Upper lobe of left lung (tissue), 6 donors: ENCODE results near the gene VAPA. TPM values are rescaled to one million over a fixed set of nuclear protein-coding genes. Genes with fewer than 3 reads are reported as not detected.

Source experiments
- ATAC-seq, 2 donors: fragments of 200-7000 bp; cut with Tn5 transposase; one replicate each; pipeline ENCODE4 v1.9.1; 2022; ENCODE audit warnings: mild to moderate bottlenecking in 2 of 2, moderate library complexity in 2 of 2; ENCODE audit not compliant: low FRiP score in 2 of 2
- DNase-seq, 2 donors: peaks; one replicate each; pipeline ENCODE4 v3.0.0-alpha.2; 2019 to 2020
- H3K27ac ChIP-seq, 4 donors: fragments of 200-600 bp; sonication (generic); one replicate each; pipeline ENCODE4 v1.5.1; 2016 to 2019
- H3K27me3 ChIP-seq, 4 donors: fragments of 200-600 bp; sonication (generic); one replicate each; pipeline ENCODE4 v1.5.1; 2017 to 2019
- H3K36me3 ChIP-seq, 4 donors: fragments of 200-600 bp; sonication (generic); one replicate each; pipeline ENCODE4 v1.5.1; 2016 to 2019
- H3K4me1 ChIP-seq, 4 donors: fragments of 200-600 bp; sonication (generic); one replicate each; pipeline ENCODE4 v1.5.1; 2018 to 2019
- H3K4me3 ChIP-seq, 4 donors: fragments of 200-600 bp; sonication (generic); one replicate each; pipeline ENCODE4 v1.5.1; 2017 to 2019; ENCODE audit warnings: mild to moderate bottlenecking in 2 of 4, moderate library complexity in 1 of 4
- H3K9me3 ChIP-seq, 4 donors: fragments of 200-600 bp; sonication (generic); one replicate each; pipeline ENCODE4 v1.5.1; 2018 to 2019
- EP300 ChIP-seq, 4 donors: sonication (generic); formaldehyde crosslinking; IDR thresholded peaks; one replicate each; pipeline ENCODE4 v1.5.1; 2017; ENCODE audit warnings: antibody characterized with exemption in 4 of 4, control low read depth in 2 of 4
- POLR2A ChIP-seq, 4 donors: fragments of 450-650 bp; IDR thresholded peaks; one replicate each; pipeline ENCODE4 v1.5.1; 2016 to 2017; ENCODE audit warnings: antibody characterized with exemption in 4 of 4, mild to moderate bottlenecking in 2 of 4
- POLR2AphosphoS5 ChIP-seq, 2 donors: sonication (generic); formaldehyde crosslinking; IDR thresholded peaks; one replicate each; pipeline ENCODE4 v1.5.1; 2017; ENCODE audit warnings: antibody characterized with exemption in 2 of 2
- WGBS, 2 donors: methylation state at CpG; one replicate each; pipeline ENCODE4 v1.1.5; 2017 to 2018; 5-methylcytosine and 5-hydroxymethylcytosine counted together
- total RNA-seq, 6 donors: library from RNA; depleted of rRNA in 4 of 6; stranded (reverse); fragments of >200 nt in 4 of 6; gene quantifications; one replicate each; pipeline versions ENCODE4 v1.1.0 to v1.2.1, GENCODE V29; 2016 to 2021
- TF ChIP-seq, protein P1 (sequence below), 6 experiments: fragments of 450-650 bp in 4 of 6; fragments of 200-600 bp in 2 of 6; sonication (generic) in 2 of 6; IDR thresholded peaks; one replicate each; pipeline ENCODE4 v1.5.1; 2016 to 2019; ENCODE audit warnings: antibody characterized with exemption in 6 of 6
- donor health status: DM: no; HTN: no; CAD: no; lungs with moderate emphysema.
- donor health status: DM: no; HTN: yes; CAD: no; lungs with severe emphysema.

Gene VAPA
- total RNA-seq, 6 donors from 2014 or later = 233 to 566 (median 285) TPM

DNA sequence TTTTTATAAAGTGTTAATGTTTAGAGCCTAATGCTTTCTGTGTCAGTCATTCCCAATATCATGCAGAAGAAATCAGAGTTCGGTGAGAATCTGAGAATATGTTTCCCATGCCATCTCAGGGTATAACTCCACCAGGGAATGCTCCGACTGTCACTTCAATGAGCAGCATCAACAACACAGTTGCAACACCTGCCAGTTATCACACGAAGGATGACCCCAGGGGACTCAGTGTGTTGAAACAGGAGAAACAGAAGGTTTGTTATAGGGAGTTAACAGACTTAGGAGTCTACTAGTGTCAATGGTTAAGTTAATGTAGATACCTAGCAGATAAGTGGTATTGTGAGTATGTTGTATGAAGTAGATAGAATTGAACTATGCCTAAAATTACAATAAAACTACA is 31.0 kb downstream of the VAPA start:
- 81 to 86% methylated on average over 3 of the region's 3 CpGs for WGBS, 2 donors
- no peak overlapping the region for H3K4me3 ChIP-seq
- H3K27ac ChIP-seq = no peak overlapping the region
- no peaks in the 10 kb centered on the region for H3K9me3 ChIP-seq
- H3K36me3 ChIP-seq = peaks cover 4 to 82% (median 31%) of the 10 kb centered on the region in 4 donors
- H3K4me1 ChIP-seq = peaks cover 0 to 6% (median 2%) of the 10 kb centered on the region in 4 donors
- no peak for ATAC-seq
- DNase-seq = no peak
- TF ChIP-seq, protein P1, sequence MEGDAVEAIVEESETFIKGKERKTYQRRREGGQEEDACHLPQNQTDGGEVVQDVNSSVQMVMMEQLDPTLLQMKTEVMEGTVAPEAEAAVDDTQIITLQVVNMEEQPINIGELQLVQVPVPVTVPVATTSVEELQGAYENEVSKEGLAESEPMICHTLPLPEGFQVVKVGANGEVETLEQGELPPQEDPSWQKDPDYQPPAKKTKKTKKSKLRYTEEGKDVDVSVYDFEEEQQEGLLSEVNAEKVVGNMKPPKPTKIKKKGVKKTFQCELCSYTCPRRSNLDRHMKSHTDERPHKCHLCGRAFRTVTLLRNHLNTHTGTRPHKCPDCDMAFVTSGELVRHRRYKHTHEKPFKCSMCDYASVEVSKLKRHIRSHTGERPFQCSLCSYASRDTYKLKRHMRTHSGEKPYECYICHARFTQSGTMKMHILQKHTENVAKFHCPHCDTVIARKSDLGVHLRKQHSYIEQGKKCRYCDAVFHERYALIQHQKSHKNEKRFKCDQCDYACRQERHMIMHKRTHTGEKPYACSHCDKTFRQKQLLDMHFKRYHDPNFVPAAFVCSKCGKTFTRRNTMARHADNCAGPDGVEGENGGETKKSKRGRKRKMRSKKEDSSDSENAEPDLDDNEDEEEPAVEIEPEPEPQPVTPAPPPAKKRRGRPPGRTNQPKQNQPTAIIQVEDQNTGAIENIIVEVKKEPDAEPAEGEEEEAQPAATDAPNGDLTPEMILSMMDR (IDR thresholded peaks at IDR 0.05) = no peak
- no peak for TF ChIP-seq EP300 (IDR thresholded peaks at IDR 0.05)
- no peak for TF ChIP-seq POLR2A (IDR thresholded peaks at IDR 0.05)
- TF ChIP-seq POLR2AphosphoS5 (IDR thresholded peaks at IDR 0.05) = no peak
- H3K27me3 ChIP-seq = no peaks in the 10 kb centered on the region

GRCh38 chr18:9946831-9947230 is 33.0 kb downstream of the VAPA start:
- DNase-seq = no peak
- no peak for ATAC-seq
- H3K4me1 ChIP-seq = peaks cover 9 to 23% (median 15%) of the 10 kb centered on the region in 4 donors
- WGBS, 2 donors = 95 to 96% methylated on average over 3 of the region's 3 CpGs
- TF ChIP-seq POLR2A (IDR thresholded peaks at IDR 0.05) (no peak), EP300 (IDR thresholded peaks at IDR 0.05) (no peak), POLR2AphosphoS5 (IDR thresholded peaks at IDR 0.05) (no peak)
- TF ChIP-seq, protein P1 (IDR thresholded peaks at IDR 0.05) = no peak
- no peaks in the 10 kb centered on the region for H3K27me3 ChIP-seq
- H3K9me3 ChIP-seq = no peaks in the 10 kb centered on the region
- H3K4me3 ChIP-seq = no peak overlapping the region
- H3K27ac ChIP-seq = no peak overlapping the region
- H3K36me3 ChIP-seq = peaks cover 7 to 82% (median 31%) of the 10 kb centered on the region in 4 donors

DNA sequence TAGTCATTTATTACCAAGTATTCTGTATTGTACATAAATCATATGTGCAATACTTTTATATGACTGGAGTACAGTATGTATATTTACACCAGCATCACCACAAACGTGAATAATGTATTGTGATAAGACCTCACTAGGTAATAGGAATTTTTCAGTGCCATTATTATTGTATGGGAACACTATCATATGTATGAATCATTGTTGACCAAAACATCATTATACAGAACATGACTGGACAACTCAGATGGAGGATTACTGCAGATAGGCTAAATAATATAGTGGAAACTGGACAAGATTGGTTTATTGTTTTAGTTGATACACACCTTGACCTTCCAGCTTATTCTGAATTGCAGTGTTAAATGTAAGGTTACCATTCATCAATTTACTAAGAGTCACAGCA is 33.4 kb downstream of the VAPA start:
- Histone ChIP-seq H3K4me1 (peaks cover 9 to 26% (median 15%) of the 10 kb centered on the region in 4 donors), H3K9me3 (no peaks in the 10 kb centered on the region), H3K27me3 (no peaks in the 10 kb centered on the region), H3K36me3 (peaks cover 7 to 83% (median 31%) of the 10 kb centered on the region in 4 donors), H3K4me3 (no peak overlapping the region), H3K27ac (no peak overlapping the region)
- DNase-seq = no peak
- WGBS, 2 donors = 71 to 72% methylated on average over 1 of the region's 1 CpG
- ATAC-seq = no peak
- TF ChIP-seq POLR2A (IDR thresholded peaks at IDR 0.05) (no peak), EP300 (IDR thresholded peaks at IDR 0.05) (no peak), POLR2AphosphoS5 (IDR thresholded peaks at IDR 0.05) (no peak)
- TF ChIP-seq, protein P1 (IDR thresholded peaks at IDR 0.05) = no peak

GRCh38 chr18:9949315-9949714 is 35.5 kb downstream of the VAPA start:
- DNase-seq (no peak), ATAC-seq (no peak)
- Histone ChIP-seq H3K27ac (peak overlapping the region in 1 of 4 donors; percentile 19), H3K36me3 (peaks cover 10 to 88% (median 34%) of the 10 kb centered on the region in 4 donors), H3K9me3 (no peaks in the 10 kb centered on the region), H3K4me1 (peaks cover 9 to 26% (median 15%) of the 10 kb centered on the region in 4 donors), H3K4me3 (no peak overlapping the region), H3K27me3 (no peaks in the 10 kb centered on the region)
- TF ChIP-seq, protein P1 (IDR thresholded peaks at IDR 0.05) = no peak
- no peak for TF ChIP-seq POLR2AphosphoS5 (IDR thresholded peaks at IDR 0.05)
- no peak for TF ChIP-seq POLR2A (IDR thresholded peaks at IDR 0.05)
- TF ChIP-seq EP300 (IDR thresholded peaks at IDR 0.05) = no peak
- 85 to 88% methylated on average over 2 of the region's 2 CpGs for WGBS, 2 donors

GRCh38 chr18:9949861-9950260 is 36.0 kb downstream of the VAPA start:
- 57 to 68% methylated on average over 5 of the region's 5 CpGs for WGBS, 2 donors

More at GRCh38 chr18:9949861-9950260, 36.0 kb downstream of the VAPA start:
- TF ChIP-seq POLR2AphosphoS5 (IDR thresholded peaks at IDR 0.05) = no peak
- peak in 1 of 4 donors; percentile 74 for TF ChIP-seq EP300 (IDR thresholded peaks at IDR 0.05)
- Histone ChIP-seq H3K4me1 (peaks cover 9 to 26% (median 15%) of the 10 kb centered on the region in 4 donors), H3K9me3 (no peaks in the 10 kb centered on the region), H3K27ac (peak overlapping the region; percentile 1 to 32 (median 20)), H3K27me3 (no peaks in the 10 kb centered on the region), H3K4me3 (no peak overlapping the region), H3K36me3 (peaks cover 14 to 90% (median 33%) of the 10 kb centered on the region in 4 donors)
- no peak for ATAC-seq
- DNase-seq = no peak
